ENCODE results near the gene ZMAT5. TPM values are rescaled to one million over a fixed set of nuclear protein-coding genes. Genes with fewer than 3 reads are reported as not detected.

The ZMAT5 gene
- total RNA-seq, 1 experiment from 2014 or later: 13.4 TPM

DNA sequence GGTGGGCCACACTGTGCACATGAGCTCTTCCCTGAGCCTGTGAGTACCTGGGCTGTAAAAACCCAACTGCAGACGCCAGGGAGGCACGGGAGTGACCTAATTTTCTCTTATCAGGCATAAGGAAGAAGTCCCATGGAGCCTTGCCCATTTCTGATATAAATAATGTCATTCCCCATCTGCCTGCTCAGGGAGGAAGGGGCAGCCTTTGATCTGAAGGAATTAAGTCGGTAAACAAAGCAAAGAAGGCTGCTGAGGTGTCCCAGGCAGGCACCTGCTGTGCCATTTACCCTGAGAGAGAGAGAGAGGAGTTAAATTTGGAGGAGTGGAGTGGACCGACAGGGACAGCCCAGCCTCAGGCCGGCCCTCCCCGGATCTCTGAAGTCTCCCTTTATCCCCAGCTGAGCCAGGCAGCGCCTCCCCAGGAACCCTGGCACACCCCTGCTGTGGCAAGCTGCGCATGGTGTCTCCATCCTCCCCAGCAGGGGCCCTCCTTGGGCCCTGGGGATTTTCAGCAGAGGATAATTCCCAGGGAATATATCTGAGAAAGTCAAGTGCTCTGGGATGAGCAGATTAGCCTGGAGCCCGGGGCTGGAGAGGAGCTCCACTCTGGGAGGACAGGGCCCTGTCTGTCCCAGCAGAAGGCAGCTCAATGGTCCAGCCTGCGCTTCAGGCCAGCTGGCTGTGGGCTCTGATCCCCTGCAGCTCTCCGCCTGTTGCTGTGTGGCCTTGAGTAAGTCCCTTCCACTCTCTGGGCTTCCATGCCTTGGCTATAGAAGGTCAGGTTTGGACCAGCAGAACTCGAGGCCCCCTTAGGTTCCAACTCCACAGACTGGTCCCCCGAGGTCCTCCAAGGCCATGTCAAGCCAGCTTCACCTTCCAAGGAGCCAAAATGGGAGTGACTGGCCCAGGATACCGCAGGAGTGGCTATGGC, 64.5 kb downstream of the ZMAT5 start:
- peak; percentile 93 for TF ChIP-seq ZNF423 (CRISPR knock-in tag; IDR thresholded peaks at IDR 0.05)
- TF ChIP-seq FOXP1 (CRISPR knock-in tag; IDR thresholded peaks at IDR 0.05; ENCODE audit: borderline replicate concordance): no peak
- TF ChIP-seq RELA (CRISPR knock-in tag; IDR thresholded peaks at IDR 0.05; ENCODE audit: borderline replicate concordance): no peak
- TF ChIP-seq, protein P1, sequence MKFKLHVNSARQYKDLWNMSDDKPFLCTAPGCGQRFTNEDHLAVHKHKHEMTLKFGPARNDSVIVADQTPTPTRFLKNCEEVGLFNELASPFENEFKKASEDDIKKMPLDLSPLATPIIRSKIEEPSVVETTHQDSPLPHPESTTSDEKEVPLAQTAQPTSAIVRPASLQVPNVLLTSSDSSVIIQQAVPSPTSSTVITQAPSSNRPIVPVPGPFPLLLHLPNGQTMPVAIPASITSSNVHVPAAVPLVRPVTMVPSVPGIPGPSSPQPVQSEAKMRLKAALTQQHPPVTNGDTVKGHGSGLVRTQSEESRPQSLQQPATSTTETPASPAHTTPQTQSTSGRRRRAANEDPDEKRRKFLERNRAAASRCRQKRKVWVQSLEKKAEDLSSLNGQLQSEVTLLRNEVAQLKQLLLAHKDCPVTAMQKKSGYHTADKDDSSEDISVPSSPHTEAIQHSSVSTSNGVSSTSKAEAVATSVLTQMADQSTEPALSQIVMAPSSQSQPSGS (CRISPR knock-in tag; IDR thresholded peaks at IDR 0.05; ENCODE audit: borderline replicate concordance, low read depth): no peak
- ChIA-PET POLR2A (no interaction called here), CTCF (interaction anchor here (0.5 to 7.1 kb wide), 16 partner anchors 12 to 586 kb away, joined by 3 to 105 read pairs (median 5); partner anchors contain the start of gene THOC5)
- DNase-seq (ENCODE audit: low spot score): no peak
- peak; percentile 9; the same call in 1 of the 2 replicates for ATAC-seq
- peaks cover 40% of the 10 kb centered on the region for H3K27me3 Mint-ChIP-seq (ENCODE audit: low read depth)
- no peaks in the 10 kb centered on the region for H3K9me3 Mint-ChIP-seq
- H3K27ac Mint-ChIP-seq: no peak overlapping the region
- no peaks in the 10 kb centered on the region for H3K36me3 Mint-ChIP-seq
- peaks cover 47% of the 10 kb centered on the region for H3K4me1 Mint-ChIP-seq
- 0 out of 2 replicates have a peak overlapping the region, but pooled peaks have one; percentile 31 for H3K4me3 Mint-ChIP-seq

DNA sequence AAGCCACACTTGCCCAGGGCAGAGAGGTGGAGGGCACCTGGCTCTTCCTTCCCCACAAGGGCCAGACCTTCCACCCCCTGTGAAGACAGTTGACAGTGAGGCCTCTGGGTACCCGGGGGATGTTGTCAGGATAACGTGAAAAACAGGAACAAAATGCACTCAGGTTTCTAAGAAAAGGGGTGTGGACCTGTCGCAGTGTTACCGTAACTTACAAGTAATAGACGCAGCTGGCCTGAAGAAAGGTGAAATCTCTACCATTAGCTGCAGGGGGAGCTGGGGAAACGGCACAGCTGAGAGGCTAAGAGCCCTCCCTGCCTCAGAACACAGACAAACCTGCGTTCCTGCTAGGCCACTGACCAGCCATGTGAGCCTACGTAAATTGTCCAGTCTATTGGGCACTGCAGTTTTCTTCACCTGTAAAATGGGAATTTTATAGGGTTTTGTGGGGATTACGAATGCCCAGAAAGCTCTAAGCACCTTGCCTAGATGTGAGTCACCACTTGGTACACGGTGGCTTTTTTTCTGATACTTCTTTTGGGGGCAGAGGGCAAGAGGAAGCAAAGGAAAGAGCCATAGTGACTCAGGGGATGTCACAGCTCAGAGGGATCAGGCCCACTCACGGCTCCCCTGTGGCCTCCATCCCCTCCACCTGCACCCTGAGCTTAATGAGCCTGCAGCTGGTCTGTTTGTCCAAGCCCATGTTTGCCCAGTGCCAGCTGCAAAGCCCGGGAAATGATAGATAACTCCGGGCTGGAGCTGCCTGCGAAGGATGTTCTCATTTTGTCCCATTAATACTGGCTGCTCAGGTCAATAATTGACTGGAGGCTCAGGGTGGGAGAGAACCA, 65.4 kb downstream of the ZMAT5 start:
- ATAC-seq (peak; percentile 56), DNase-seq (ENCODE audit: low spot score) (peak; percentile 52)
- Mint-ChIP-seq H3K4me3 (no peak overlapping the region), H3K9me3 (no peaks in the 10 kb centered on the region), H3K36me3 (no peaks in the 10 kb centered on the region), H3K27ac (no peak overlapping the region), H3K4me1 (peaks cover 43% of the 10 kb centered on the region), H3K27me3 (ENCODE audit: low read depth) (peaks cover 37% of the 10 kb centered on the region)
- TF ChIP-seq MXD4 (CRISPR knock-in tag; IDR thresholded peaks at IDR 0.05; ENCODE audit: borderline replicate concordance): no peak
- TF ChIP-seq, protein P2, sequence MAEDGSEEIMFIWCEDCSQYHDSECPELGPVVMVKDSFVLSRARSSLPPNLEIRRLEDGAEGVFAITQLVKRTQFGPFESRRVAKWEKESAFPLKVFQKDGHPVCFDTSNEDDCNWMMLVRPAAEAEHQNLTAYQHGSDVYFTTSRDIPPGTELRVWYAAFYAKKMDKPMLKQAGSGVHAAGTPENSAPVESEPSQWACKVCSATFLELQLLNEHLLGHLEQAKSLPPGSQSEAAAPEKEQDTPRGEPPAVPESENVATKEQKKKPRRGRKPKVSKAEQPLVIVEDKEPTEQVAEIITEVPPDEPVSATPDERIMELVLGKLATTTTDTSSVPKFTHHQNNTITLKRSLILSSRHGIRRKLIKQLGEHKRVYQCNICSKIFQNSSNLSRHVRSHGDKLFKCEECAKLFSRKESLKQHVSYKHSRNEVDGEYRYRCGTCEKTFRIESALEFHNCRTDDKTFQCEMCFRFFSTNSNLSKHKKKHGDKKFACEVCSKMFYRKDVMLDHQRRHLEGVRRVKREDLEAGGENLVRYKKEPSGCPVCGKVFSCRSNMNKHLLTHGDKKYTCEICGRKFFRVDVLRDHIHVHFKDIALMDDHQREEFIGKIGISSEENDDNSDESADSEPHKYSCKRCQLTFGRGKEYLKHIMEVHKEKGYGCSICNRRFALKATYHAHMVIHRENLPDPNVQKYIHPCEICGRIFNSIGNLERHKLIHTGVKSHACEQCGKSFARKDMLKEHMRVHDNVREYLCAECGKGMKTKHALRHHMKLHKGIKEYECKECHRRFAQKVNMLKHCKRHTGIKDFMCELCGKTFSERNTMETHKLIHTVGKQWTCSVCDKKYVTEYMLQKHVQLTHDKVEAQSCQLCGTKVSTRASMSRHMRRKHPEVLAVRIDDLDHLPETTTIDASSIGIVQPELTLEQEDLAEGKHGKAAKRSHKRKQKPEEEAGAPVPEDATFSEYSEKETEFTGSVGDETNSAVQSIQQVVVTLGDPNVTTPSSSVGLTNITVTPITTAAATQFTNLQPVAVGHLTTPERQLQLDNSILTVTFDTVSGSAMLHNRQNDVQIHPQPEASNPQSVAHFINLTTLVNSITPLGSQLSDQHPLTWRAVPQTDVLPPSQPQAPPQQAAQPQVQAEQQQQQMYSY (CRISPR knock-in tag; IDR thresholded peaks at IDR 0.05): 0 out of 2 replicates have a peak, but pooled peaks have one; percentile 45
- ChIA-PET CTCF (interaction anchor here (0.6 to 7.1 kb wide), 16 partner anchors 11 to 587 kb away, joined by 3 to 105 read pairs (median 5); no protein-coding TSS in a partner anchor), POLR2A (no interaction called here)

DNA sequence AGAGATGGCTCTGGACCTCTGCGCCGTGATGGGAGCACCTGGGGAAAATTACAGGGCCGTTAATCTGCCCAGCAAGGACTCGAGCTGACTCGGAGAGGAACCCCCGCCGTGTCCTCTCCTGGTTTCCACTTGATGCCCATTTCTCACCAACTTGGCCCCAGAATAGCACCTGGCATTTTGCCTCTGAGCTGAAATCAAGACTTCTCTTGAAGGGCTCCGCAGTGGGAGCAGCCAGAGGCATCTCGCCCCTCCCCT, 66.0 kb downstream of the ZMAT5 start:
- Mint-ChIP-seq H3K4me3 (no peak overlapping the region), H3K4me1 (peaks cover 38% of the 10 kb centered on the region), H3K27ac (no peak overlapping the region), H3K27me3 (ENCODE audit: low read depth) (peaks cover 37% of the 10 kb centered on the region), H3K36me3 (no peaks in the 10 kb centered on the region), H3K9me3 (no peaks in the 10 kb centered on the region)
- DNase-seq (ENCODE audit: low spot score): no peak
- CTCF ChIA-PET: interaction anchor here (0.8 to 7.1 kb wide), 9 partner anchors 10 to 346 kb away, joined by 4 to 105 read pairs (median 7); no protein-coding TSS in a partner anchor
- no peak for ATAC-seq
- POLR2A ChIA-PET: no interaction called here
- TF ChIP-seq SOX15 (CRISPR knock-in tag; IDR thresholded peaks at IDR 0.05) (no peak), TEAD1 (CRISPR knock-in tag; IDR thresholded peaks at IDR 0.05) (no peak), ZNF423 (CRISPR knock-in tag; IDR thresholded peaks at IDR 0.05) (no peak), SMAD3 (CRISPR knock-in tag; IDR thresholded peaks at IDR 0.05; ENCODE audit: borderline replicate concordance) (no peak)
- TF ChIP-seq, protein P3, sequence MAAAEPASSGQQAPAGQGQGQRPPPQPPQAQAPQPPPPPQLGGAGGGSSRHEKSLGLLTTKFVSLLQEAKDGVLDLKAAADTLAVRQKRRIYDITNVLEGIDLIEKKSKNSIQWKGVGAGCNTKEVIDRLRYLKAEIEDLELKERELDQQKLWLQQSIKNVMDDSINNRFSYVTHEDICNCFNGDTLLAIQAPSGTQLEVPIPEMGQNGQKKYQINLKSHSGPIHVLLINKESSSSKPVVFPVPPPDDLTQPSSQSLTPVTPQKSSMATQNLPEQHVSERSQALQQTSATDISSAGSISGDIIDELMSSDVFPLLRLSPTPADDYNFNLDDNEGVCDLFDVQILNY (CRISPR knock-in tag; IDR thresholded peaks at IDR 0.05): no peak
- TF ChIP-seq, protein P1 (CRISPR knock-in tag; IDR thresholded peaks at IDR 0.05; ENCODE audit: borderline replicate concordance, low read depth): no peak
- TF ChIP-seq, protein P4, sequence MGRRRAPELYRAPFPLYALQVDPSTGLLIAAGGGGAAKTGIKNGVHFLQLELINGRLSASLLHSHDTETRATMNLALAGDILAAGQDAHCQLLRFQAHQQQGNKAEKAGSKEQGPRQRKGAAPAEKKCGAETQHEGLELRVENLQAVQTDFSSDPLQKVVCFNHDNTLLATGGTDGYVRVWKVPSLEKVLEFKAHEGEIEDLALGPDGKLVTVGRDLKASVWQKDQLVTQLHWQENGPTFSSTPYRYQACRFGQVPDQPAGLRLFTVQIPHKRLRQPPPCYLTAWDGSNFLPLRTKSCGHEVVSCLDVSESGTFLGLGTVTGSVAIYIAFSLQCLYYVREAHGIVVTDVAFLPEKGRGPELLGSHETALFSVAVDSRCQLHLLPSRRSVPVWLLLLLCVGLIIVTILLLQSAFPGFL (CRISPR knock-in tag; IDR thresholded peaks at IDR 0.05; ENCODE audit: borderline replicate concordance): no peak
- TF ChIP-seq, protein P5, sequence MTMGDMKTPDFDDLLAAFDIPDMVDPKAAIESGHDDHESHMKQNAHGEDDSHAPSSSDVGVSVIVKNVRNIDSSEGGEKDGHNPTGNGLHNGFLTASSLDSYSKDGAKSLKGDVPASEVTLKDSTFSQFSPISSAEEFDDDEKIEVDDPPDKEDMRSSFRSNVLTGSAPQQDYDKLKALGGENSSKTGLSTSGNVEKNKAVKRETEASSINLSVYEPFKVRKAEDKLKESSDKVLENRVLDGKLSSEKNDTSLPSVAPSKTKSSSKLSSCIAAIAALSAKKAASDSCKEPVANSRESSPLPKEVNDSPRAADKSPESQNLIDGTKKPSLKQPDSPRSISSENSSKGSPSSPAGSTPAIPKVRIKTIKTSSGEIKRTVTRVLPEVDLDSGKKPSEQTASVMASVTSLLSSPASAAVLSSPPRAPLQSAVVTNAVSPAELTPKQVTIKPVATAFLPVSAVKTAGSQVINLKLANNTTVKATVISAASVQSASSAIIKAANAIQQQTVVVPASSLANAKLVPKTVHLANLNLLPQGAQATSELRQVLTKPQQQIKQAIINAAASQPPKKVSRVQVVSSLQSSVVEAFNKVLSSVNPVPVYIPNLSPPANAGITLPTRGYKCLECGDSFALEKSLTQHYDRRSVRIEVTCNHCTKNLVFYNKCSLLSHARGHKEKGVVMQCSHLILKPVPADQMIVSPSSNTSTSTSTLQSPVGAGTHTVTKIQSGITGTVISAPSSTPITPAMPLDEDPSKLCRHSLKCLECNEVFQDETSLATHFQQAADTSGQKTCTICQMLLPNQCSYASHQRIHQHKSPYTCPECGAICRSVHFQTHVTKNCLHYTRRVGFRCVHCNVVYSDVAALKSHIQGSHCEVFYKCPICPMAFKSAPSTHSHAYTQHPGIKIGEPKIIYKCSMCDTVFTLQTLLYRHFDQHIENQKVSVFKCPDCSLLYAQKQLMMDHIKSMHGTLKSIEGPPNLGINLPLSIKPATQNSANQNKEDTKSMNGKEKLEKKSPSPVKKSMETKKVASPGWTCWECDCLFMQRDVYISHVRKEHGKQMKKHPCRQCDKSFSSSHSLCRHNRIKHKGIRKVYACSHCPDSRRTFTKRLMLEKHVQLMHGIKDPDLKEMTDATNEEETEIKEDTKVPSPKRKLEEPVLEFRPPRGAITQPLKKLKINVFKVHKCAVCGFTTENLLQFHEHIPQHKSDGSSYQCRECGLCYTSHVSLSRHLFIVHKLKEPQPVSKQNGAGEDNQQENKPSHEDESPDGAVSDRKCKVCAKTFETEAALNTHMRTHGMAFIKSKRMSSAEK (CRISPR knock-in tag; IDR thresholded peaks at IDR 0.05; ENCODE audit: borderline replicate concordance): no peak

Data from WTC11 (cell line).